ENCODE measurements around the gene MARCHF10.
"Not testable (repeated sequence)": the region's sequence is repeated elsewhere in the genome, so short reads cannot be mapped to it uniquely, and the experiment has no call there.

The MARCHF10 gene

DNA sequence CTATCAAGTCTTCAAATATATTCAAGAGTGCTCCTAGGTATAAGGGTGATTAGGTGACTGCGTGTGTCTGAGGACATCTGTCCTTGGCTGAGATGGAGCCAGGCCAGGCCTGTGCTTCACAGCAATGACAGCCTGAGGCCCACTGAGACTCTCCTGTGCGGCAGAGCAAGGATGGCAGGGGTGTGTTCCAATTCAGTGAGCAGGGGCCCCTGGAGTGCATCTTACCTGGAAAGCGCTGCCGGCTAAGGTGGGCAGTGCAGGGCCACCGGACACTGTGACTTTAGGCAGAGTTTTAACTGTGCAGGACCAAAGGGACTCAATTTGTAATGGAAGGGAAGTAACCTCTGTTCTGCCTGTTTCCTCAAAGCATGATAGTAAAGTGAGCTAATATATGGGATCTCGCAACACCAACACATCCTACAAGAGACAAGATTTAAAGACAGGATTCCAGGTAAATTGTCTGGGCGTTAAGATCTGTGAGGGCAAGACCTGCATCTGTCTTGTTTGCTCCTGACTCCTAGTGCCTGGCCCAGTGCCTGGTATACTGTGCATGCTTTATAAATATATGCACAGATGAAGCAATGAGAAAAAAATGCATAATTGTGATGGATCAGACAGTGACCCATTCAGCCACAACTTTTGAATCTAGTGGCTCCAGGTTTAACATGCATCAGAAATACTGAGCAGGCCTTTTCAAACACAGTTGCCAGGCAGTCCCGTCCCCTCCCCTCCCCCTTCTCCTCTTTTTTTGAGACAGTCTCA lies 93.9 kb downstream of the MARCHF10 start:
- DNase-seq: no peak

DNA sequence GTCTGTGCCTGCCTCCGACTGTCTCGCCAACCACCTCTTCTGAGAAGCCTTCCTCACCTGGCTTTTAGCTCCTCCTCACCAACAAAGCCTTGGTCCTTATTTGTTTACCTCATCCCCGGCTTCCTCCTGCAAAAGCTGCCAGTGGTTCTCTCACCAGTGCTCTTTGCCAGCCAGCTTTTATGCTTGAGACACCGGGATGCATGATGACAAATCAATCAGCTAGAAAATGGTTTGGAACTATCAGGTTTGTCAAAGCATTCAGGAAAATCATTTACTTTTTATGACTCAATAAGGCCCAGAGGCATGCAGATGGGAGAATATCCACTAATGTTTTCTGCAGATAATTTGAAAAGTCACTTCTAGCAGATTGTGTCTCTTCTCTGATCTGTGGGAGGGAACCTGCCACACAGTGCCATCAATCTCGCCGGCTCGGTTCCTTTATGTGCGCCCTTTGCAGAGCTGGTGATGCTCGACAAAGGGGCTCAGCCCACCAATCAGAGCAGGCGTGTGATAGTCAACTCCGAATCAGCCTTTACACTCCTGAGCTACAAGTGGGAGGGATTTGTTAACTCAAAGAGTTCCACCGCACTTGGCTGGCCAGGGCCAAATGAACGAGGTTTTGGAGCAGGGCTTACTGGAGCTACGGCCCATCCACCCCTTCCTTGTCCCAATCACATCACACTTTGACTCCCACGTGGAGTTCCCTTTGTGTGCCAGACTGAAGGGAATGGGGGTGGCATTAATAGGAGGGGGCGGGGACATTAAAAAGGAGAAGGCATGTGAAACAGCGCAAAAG lies 94.8 kb downstream of the MARCHF10 start:
- no peak for DNase-seq

DNA sequence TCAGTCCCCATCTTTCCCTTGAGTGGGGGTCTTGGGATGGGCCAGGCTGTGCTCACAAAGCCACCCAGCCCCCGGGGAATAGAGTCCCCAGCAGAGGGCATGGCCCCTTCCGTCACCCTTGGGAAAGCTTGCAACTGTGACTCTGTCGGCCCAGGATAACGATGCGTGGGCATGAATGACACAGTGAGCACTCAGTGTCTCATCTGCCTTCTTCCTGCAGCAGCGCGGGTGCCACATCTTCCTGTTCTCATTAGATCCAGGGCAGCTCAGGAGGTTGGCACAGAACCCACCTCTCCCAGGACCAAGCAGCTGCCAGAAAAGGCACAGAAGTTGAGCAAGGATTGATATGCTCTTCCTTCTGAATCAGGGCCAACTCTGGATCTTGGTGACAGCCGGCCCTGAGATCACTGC lies 95.9 kb downstream of the MARCHF10 start:
- DNase-seq: no peak

DNA sequence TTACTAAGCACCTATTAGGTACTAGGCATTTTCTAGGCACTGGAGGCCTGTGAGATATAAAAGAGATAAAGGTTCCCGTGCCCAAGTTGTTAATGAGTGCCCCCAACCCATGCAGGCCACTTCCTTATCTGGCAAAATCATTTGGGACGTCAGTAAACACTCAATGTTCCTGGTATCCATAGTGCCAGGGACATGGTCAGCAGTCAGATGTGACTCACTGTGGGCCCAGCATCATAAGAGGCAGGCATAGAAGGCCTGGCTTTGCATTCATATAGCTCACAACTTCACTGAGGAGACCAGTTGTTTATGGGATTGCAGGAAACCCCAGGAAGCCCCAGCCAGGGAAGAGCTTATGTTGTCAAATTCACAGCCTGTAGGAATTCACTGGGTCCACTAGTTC lies 99.5 kb downstream of the MARCHF10 start:
- no peak for DNase-seq

DNA sequence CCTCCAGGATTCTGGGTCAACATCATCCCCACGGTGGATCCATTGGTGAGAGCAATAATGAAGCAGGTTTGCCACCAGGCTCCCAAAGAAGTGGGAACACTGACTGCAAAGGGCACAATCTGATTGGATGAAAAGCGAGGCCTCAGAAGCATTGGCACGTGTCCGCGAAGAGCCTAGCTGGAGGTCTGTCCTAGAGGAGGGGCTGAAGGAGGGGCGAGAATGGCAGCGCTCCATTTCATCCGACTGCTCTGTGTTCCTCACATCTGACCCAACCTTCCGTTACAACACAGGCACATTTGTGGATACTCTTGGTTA lies 100.7 kb downstream of the MARCHF10 start:
- DNase-seq: no peak

DNA sequence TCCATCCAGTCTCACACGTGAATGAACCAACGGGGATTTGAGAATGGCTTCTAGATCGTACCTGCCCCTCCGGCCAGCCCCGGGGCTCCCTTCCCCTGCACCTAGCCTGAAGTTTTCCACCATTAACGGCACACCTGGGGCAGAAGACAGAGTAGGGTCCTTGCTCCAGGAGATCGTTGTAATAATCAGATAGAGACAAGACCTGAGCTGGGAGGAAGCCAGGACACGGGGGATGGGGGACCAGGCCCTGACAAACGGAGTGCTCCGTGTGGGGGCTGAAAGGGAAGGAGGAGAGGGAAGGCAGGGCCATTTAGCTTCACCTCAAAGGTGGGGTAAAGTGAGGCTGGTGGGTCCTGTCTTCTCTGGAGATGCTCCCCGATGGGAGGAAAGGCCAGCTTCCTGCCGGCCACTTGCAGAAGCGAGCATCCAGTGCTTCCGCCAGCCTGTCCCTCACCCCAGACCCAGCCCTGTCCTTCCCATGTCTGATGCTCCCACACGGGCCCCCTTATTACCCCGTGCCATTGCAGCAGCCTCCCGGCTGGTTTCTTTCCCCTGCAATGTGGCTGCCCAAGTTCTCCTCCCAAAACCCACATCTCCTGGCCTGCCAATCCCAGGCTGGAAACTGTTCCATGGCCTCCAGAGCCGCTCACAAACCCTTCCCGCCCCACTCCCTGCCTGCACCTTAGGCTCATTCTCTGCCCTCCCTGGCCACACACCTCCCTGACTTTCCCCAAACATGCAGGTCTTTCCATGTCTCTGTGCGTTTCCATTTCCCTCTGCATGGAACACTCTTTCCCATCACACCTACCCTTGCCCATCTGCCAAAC lies 101.3 kb downstream of the MARCHF10 start:
- no peak for DNase-seq

DNA sequence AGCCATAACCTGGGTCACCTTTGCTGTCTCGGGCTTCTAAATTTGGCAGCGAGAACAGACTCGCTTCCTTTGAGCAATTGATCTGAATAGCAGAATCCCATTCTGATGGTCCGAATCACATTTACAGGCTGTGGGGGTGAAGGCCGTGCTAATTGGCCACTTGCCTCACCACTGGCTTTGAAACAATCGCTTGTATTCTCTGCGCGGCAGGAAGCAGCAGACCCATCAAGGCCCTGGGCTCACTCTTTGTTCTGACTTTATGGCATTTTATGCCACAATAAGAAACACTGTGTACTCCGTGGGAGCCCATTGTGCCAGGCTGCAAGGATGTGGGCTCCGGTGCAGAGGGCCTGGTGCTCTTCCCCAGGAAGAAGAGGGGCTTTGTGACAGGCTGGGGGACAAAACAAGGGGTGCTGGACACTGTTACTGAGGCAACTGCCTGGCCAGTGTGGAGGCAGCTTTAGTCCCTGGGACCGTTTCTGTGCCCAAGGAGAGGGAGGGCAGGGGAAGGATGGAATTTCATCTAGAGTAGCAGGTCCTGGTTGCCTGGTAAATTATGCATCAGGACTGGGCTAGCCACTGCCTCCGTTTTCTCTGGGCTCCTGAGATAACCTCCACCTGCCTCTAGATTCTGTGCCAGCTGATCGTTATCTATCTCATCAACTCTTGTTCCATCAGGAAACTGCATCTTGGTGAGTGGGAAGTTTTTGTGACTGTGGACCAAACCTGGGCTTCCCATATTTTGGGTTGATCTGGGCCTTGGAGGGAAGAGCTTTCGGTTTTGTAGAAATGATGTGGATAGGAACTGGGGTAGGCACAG lies 102.1 kb downstream of the MARCHF10 start:
- no peak for DNase-seq

DNA sequence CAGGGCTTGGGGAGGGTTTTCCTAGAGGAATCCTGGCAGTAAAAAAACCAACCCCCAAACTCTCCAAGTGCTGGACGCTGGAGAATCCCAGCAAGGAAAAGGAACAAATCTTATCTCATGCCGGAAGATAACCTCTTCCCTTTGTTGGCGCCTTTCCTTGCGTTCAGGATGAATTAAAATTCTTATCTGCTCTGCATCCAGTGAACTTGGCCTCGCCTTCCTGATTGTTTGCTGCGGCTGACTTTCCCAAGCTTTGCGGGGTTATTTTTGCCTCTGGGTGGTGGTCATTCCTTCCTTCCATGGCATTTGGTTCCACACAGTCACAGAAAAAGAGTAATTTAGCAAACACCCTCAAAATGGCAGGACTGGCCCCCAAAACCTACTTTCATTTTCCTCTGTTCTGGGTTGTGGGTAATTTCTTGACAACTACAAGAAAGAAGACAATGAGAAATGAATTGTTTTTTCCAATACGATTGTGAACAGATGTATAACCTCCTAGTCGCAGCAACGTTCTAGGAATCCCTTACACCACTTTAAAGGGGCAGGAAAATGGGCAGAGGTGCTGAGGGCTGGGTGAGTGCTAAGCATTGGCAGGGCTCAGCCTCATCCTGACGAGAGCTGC lies 102.8 kb downstream of the MARCHF10 start:
- DNase-seq: no peak

DNA sequence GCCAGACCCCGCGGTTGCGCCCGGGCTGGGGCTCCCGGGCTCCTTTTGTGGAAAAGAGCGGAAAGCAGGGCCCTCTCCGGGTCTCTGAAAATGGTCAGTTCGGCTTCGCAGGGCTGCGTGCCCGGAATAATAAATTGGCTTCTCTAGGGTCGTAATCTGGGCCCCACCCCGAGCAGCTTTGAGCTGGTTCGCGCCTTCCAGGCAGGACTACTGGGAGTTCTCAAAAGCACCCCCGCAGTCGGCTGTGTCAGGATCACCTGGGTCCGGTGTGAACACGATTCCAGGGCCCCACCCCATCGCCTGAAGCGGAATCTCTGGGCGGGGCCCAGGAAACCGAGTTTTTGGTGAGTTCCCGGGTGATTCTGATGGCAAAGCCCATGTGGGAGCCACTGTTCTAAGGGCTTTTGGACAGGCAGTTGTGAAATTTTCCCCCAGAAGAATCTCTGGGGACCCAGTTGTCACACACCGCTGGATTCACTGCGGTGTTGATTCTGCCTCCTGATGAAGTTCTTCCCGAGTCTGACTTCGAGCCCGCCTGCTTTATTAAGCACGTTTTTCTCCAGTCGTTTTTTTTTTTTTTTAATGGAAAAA lies 103.6 kb downstream of the MARCHF10 start:
- DNase-seq: no peak

DNA sequence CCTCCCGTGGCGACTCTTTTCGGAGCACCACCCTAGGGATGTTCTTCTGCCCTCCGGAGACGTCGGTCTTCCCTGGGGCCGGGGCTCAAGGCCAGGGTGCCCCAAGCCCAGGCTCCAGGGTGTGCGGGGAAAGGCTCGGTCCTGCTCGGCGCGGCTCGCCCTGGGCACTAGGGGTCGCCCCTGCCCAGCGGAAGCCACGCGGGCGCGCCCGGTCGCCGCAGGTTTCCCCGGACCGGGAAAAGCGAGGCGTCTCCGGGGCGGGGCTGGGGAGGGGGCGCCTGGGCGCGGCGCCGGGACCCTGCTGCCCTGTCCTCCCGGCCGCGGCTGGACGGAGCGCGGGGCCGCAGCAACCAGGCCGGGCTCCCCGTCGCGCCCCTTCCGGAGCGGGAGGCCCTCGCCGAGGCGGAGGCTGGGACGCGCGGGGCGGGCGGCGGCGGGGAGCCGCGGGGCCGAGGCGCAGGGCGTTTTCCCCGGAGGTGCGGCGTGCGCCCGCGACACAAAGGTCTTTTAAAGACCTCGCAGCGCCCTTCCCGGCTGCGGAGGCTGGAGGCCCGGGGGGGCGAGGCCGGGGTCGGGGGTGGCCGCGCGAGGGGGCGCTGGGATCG lies 104.2 kb downstream of the MARCHF10 start:
- peak; percentile 6 for DNase-seq

DNA sequence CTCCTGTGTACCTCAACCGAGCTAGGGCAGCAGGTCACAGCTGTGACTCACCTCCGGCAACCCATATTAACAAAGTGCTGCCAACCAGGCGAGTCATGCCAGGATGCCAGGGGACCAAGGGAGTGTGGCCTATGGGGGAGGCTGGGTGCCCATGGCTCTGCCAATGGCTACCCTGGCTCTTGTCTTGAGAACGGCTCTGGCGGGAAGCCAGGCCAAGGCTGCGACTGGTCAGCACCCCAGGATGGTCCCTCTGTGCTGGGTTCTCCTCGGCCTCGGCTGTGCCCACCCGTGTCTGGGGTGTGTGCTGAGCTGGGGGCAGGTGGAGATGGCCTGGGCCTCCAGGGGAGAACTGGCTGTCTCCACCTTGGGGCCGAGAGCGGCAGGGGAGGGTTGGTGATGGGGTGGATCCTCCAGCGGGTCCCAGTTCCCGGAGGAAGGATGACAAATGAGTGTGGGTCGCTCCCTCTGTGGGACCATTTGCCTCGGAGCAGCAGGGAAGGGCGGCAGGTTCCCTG lies 104.8 kb downstream of the MARCHF10 start:
- DNase-seq: no peak

DNA sequence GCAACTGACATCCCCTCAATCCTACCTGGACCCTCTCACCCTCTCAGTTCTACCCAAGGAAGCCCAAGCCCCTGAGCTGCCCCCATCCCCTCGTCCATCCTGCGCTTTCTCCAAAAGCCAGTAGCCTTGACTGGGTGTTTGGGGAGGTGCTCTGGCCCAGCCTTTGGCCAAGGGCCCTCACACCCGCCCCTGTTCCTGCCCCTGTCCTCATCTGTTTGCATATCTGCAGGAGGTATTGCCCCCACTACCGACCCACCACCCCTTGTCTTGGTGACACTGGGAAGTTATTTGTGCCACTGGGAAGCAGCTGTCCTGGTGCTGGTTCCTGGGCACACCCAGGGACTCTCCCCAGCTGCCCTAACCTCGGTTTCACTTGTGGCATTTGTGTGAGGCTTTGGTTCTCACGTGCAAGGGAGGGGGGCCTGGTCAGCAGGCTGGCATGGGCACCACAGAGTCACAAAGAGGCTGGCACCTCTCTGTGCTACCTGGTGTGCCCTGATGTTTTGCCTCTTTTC lies 105.3 kb downstream of the MARCHF10 start:
- no peak for DNase-seq

DNA sequence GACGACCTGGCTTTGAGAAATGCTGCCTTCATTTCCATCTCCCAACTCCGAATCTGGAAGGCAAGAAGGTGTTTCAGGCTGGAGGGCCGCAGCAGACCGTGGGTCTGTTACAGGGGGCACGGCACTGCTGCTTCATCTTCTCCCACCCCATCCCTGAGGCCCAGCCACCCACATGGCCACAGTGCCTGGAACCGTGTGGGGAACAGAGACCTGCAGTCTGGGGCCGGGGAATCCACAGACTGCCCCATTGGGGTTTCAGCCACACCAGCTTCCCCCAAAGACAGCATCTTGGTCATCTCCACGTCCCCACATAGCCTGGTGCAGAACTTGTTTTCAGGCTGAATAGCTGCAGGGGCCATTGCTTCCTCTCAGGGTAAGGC lies 106.4 kb downstream of the MARCHF10 start:
- no peak for DNase-seq

DNA sequence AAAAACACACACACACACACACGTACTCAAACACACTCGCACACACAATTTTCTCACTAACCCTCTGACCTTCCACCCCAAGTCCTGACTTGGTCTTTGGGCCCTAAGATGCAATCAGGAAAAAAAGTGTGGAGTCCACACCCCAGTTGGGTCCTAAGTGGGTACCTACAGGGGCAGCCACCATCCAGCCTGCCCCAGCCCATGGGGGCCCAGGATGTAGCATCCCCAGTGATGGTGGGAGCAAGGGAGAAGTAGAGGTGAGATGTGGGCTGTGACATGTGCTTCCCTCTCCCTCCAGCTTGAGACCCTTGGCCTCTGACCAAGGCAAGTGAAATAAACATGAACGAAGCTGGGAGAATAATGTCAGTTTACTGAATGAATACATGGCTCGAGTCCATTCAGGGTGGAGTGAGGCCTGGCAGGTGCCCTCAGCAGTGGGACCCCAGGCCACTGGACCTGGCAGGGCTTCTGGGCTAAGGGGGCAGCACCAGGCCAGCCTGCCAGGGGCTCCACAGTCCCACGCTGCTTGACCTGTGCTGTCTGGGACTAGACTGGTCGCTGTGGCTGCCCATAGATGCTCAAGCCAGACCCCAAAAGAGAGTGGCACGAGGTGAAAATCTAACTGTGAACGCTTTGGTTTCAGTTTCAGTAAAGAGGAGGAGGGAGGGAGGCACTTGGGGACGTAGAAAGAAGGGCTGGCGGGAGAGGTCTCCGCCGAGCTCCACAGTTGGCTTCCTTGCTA lies 107.0 kb downstream of the MARCHF10 start:
- DNase-seq: no peak

DNA sequence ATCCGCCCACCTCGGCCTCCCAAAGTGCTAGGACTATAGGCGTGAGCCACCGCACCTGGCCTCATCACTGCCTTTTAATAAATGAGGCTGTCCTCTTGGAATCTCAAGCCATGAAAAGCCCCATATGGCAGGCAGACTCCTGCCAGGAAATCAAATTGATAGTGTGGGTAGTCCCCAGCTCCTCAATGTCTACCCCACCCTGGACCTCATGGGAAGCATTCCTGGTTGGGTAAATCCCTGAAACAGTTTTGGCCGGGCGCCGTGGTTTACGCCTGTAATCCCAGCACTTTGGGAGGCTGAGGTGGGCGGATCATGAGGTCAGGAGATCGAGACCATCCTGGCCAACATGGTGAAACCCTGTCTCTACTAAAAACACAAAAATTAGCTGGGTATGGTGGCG lies 109.7 kb downstream of the MARCHF10 start:
- not testable (repeated sequence) for DNase-seq

DNA sequence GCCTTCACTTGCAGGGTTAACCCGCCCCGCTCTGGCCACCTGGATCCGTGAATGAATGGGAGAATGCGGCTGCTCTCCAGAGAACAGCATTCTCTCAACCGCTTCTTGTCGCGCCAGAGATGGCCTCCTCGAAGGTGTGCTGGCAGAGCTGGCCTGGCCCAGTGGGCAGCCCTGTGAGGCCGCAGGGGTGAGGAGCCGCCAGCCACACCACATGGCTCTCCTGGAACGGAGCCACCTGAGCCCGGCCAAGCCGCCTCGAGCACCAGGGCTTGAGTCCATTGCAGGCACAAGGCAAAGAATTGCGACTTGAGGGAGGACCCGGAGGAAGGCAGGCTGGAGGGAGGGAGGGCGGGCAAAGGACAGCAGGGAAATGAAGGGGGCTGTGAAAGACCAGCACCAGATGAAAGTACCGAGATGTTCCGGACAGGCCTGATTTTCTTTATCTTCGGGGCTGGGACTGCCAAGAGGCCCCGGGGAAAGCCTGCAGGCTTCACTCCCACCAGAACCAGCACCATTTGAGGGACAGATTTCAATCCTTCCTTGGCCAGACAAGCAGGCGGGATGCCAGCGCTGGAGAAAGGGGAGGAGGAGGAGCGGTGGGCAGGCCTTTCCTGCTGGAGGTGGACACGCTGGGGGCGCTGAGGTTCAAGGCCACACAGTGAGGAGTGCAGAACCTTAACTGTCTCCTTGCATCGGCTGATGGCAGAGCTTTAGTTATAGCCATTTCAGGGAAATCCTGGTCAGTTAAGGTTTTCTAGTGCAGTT lies 111.2 kb downstream of the MARCHF10 start:
- no peak for DNase-seq

DNA sequence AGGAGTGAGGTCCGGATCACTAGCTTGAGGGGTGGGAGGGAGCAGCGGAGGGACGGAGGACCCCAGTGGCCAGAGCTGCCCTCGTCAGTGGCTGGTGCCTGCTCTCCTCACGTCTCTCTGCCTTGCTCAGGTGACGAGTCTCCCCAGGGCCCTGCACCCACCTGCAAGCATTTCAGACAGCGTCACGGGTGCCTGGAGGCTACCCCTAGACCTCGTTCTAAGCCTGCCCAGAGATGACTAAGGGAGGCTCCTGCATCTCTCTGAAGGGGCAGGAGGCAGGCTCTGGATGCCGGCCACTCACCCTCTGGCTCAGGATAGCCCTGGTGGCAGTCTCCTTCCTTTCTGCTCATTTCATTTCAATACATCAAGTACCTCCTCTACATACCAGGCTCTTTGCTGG lies 111.9 kb downstream of the MARCHF10 start:
- DNase-seq: no peak

DNA sequence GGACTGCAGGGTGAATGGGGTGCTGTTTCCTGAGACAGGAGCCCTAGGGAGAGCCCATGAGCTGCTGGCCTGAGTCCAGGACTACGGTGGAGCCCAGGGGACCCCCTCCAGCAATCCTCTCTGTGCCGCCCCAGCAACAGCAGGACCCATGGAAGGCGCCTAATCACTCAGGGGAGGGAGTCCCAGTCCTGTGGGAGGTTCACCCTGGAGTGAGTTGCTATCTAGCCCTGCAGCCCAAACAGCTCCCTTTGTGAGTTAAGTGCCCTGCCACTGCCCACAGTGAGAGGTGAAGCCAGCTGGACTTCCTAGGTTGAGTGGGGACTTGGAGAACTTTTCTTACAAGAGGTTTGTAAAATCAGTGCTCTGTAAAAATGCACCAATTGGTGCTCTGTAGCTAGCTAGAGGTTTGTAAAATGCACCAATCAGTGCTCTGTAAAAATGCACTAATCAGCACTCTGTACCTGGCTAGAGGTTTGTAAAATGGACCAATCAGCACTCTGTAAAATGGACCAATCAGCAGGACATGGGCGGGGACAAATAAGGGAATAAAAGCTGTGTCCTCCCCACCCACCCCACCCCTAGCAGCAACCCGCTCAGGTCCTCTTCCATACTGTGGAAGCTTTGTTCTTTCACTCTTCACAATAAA lies 112.9 kb downstream of the MARCHF10 start:
- not testable (repeated sequence) for DNase-seq
